CD8-positive, alpha-beta memory T cell (primary cell): Measurements from ENCODE around the gene CDC6. TPM values are rescaled to one million over a fixed set of nuclear protein-coding genes. Genes with fewer than 3 reads are reported as not detected.

ENCODE experiments used
- CTCF ChIA-PET: fragments of 350-600 bp; sonication (Branson Sonifier 250); formaldehyde crosslinking; loops from one replicate; lab custom pipeline; 2021; ENCODE audit warnings: antibody characterized with exemption; lab: Charles Lee
- POLR2A ChIA-PET: fragments of 350-600 bp; sonication (Branson Sonifier 250); formaldehyde crosslinking; loops from one replicate; lab custom pipeline; 2021; ENCODE audit warnings: antibody characterized with exemption; lab: Charles Lee
- DNase-seq, 5 donors: peaks; one replicate each; pipeline versions ENCODE4 v3.0.0 to v3.0.0-alpha.2; 2020 to 2022; ENCODE audit warnings: mixed read lengths in 1 of 5
- H3K27ac ChIP-seq: one replicate; pipeline ENCODE4 v1.7.0; 2013; ENCODE audit warnings: low read depth, mild to moderate bottlenecking, low read length, moderate library complexity
- H3K27me3 ChIP-seq: 2 replicates; pipeline ENCODE4 v1.7.0; 2013; ENCODE audit warnings: low read length, mild to moderate bottlenecking; ENCODE audit not compliant: insufficient read depth, poor library complexity, severe bottlenecking
- H3K36me3 ChIP-seq: 2 replicates; pipeline ENCODE4 v1.7.0; 2013; ENCODE audit warnings: mild to moderate bottlenecking, low read length, moderate library complexity; ENCODE audit not compliant: insufficient read depth
- H3K4me1 ChIP-seq: 2 replicates; pipeline ENCODE4 v1.7.0; 2013; ENCODE audit warnings: mild to moderate bottlenecking, low read length, moderate library complexity; ENCODE audit not compliant: insufficient read depth
- H3K4me3 ChIP-seq: 2 replicates; pipeline ENCODE4 v1.7.0; 2013; ENCODE audit warnings: mild to moderate bottlenecking, low read length
- H3K9me3 ChIP-seq: 2 replicates; pipeline ENCODE4 v1.7.0; 2013; ENCODE audit warnings: mild to moderate bottlenecking, low read length
- H3K27ac Mint-ChIP-seq, 8 donors: one replicate each; pipeline ENCODE4 v1.8.0; 2020 to 2021; ENCODE audit warnings: mixed read lengths in 8 of 8, mild to moderate bottlenecking in 6 of 8, inconsistent platforms in 3 of 8, moderate library complexity in 3 of 8
- H3K27me3 Mint-ChIP-seq, 2 donors: one replicate each; pipeline ENCODE4 v1.8.0; 2020 to 2021; ENCODE audit warnings: mixed read lengths in 2 of 2, mild to moderate bottlenecking in 1 of 2, moderate library complexity in 1 of 2
- H3K36me3 Mint-ChIP-seq, 3 donors: one replicate each; pipeline ENCODE4 v1.8.0; 2020 to 2021; ENCODE audit warnings: mixed read lengths in 3 of 3, inconsistent platforms in 1 of 3, mild to moderate bottlenecking in 1 of 3
- H3K4me1 Mint-ChIP-seq, 3 donors: one replicate each; pipeline ENCODE4 v1.8.0; 2020 to 2021; ENCODE audit warnings: mixed read lengths in 3 of 3, inconsistent platforms in 1 of 3, mild to moderate bottlenecking in 1 of 3
- H3K4me3 Mint-ChIP-seq, 7 donors: one replicate each; pipeline ENCODE4 v1.8.0; 2020 to 2021; ENCODE audit warnings: mixed read lengths in 7 of 7, mild to moderate bottlenecking in 6 of 7, moderate library complexity in 4 of 7, inconsistent platforms in 2 of 7
- H3K9me3 Mint-ChIP-seq, 5 donors: one replicate each; pipeline ENCODE4 v1.8.0; 2020 to 2022; ENCODE audit warnings: mixed read lengths in 5 of 5, mild to moderate bottlenecking in 3 of 5, moderate library complexity in 2 of 5, inconsistent platforms in 1 of 5
- polyA plus RNA-seq: library from polyadenylated mRNA; unstranded; fragments of 300-500 nt; fragmentation: Illumina TruSeq; gene quantifications from one replicate; pipeline ENCODE4 v1.2.3, GENCODE V29; 2021
- total RNA-seq, 2 experiments: library from RNA; stranded (reverse); gene quantifications; one replicate each; pipeline ENCODE4 v1.2.3, GENCODE V29; 2021

The CDC6 gene
- total and polyA plus RNA-seq, 3 experiments from 2014 or later, result 0.49 to 110 (median 107) TPM

DNA sequence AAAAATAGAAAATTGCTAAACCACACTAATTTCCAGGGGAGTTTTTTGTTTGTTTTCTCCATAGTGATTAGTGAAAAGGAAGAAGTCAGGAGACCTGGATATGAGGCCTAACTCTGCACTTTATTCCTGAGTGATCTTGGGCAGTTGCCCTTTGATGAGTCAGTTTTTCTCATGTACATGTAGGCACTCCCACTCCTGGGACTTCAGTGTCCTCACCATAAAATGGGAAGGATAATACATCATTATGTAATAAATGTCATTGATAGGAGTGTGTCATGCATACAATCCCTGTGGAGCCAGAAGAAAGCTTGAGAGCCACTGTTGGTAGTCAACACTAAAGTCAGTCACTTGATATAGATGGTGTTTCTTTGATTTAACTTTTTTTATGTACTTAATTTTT is 36.1 kb upstream of the CDC6 start:
- ChIA-PET POLR2A (no interaction called here), CTCF (interaction anchor here (1.1 kb wide), 1 partner anchor 11 kb away, joined by 3 read pairs; no protein-coding TSS in a partner anchor)
- no peaks in the 10 kb centered on the region for H3K4me1 ChIP-seq
- Mint-ChIP-seq H3K36me3 (peaks cover 0 to 37% (median 3%) of the 10 kb centered on the region in 3 donors), H3K27ac (peak overlapping the region in 1 of 8 donors; percentile 7), H3K9me3 (no peaks in the 10 kb centered on the region), H3K4me3 (no peak overlapping the region), H3K4me1 (peaks cover 28 to 51% (median 34%) of the 10 kb centered on the region in 3 donors), H3K27me3 (no peaks in the 10 kb centered on the region)
- H3K36me3 ChIP-seq, result peaks cover 5% of the 10 kb centered on the region
- no peak overlapping the region for H3K27ac ChIP-seq
- no peak overlapping the region for H3K4me3 ChIP-seq
- H3K9me3 ChIP-seq, result no peaks in the 10 kb centered on the region
- H3K27me3 ChIP-seq, result no peaks in the 10 kb centered on the region
- no peak for DNase-seq

DNA sequence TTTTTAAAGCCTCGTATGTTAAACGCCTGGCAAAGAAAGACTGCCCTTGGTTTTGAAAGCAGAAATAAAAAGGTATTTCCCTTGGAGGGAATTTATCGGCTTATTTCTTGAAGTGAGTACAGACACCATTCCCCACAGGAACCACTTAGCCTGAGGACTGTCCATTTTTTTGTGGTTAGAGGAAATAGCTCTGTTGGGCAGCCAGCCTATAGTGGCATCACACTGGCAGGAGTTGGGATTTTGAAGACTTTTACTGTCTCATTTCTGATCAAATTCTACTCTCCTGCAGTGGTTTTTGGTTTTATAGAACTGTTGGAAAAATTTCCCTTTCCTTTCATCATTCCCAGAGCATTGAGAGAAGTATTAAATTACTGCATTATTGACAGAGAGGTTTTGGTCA is 34.1 kb upstream of the CDC6 start:
- ChIA-PET POLR2A (no interaction called here), CTCF (no interaction called here)
- H3K4me1 ChIP-seq, result no peaks in the 10 kb centered on the region
- no peak overlapping the region for H3K4me3 Mint-ChIP-seq
- peak overlapping the region in 1 of 8 donors; percentile 47 for H3K27ac Mint-ChIP-seq
- H3K27me3 Mint-ChIP-seq, result no peaks in the 10 kb centered on the region
- H3K4me3 ChIP-seq, result no peak overlapping the region
- no peaks in the 10 kb centered on the region for H3K9me3 Mint-ChIP-seq
- peaks cover 26 to 44% (median 27%) of the 10 kb centered on the region in 3 donors for H3K4me1 Mint-ChIP-seq
- no peak for DNase-seq
- no peak overlapping the region for H3K27ac ChIP-seq
- peaks cover 0 to 48% (median 4%) of the 10 kb centered on the region in 3 donors for H3K36me3 Mint-ChIP-seq
- H3K9me3 ChIP-seq, result no peaks in the 10 kb centered on the region
- no peaks in the 10 kb centered on the region for H3K27me3 ChIP-seq
- peaks cover 14% of the 10 kb centered on the region for H3K36me3 ChIP-seq

- Histone ChIP-seq H3K27ac (no peak overlapping the region), H3K36me3 (peaks cover 31% of the 10 kb centered on the region), H3K27me3 (no peaks in the 10 kb centered on the region), H3K4me1 (no peaks in the 10 kb centered on the region), H3K4me3 (no peak overlapping the region), H3K9me3 (no peaks in the 10 kb centered on the region)
- no peak for DNase-seq
- Mint-ChIP-seq H3K27me3 (no peaks in the 10 kb centered on the region), H3K27ac (peak overlapping the region in 1 of 8 donors; percentile 10), H3K36me3 (peaks cover 4 to 68% (median 11%) of the 10 kb centered on the region in 3 donors), H3K9me3 (no peaks in the 10 kb centered on the region), H3K4me1 (peaks cover 5 to 13% (median 7%) of the 10 kb centered on the region in 3 donors), H3K4me3 (no peak overlapping the region)
- ChIA-PET CTCF (no interaction called here), POLR2A (interaction anchor here (0.6 to 0.9 kb wide), 2 partner anchors 42 to 58 kb away, joined by 3 to 6 read pairs; no protein-coding TSS in a partner anchor)
Observed at GRCh38 chr17:40259505-40259904, 28.2 kb upstream of the CDC6 start.

GRCh38 chr17:40260528-40260927 is 27.2 kb upstream of the CDC6 start:
- Histone ChIP-seq H3K27ac (no peak overlapping the region), H3K36me3 (peaks cover 42% of the 10 kb centered on the region), H3K27me3 (no peaks in the 10 kb centered on the region), H3K4me3 (no peak overlapping the region), H3K9me3 (no peaks in the 10 kb centered on the region), H3K4me1 (no peaks in the 10 kb centered on the region)
- peaks cover 2 to 12% (median 4%) of the 10 kb centered on the region in 3 donors for H3K4me1 Mint-ChIP-seq
- H3K9me3 Mint-ChIP-seq, result no peaks in the 10 kb centered on the region
- H3K4me3 Mint-ChIP-seq, result no peak overlapping the region
- no peaks in the 10 kb centered on the region for H3K27me3 Mint-ChIP-seq
- ChIA-PET CTCF (no interaction called here), POLR2A (interaction anchor here (0.6 kb wide), 1 partner anchor 419 kb away, joined by 5 read pairs; no protein-coding TSS in a partner anchor)
- H3K27ac Mint-ChIP-seq, result no peak overlapping the region
- H3K36me3 Mint-ChIP-seq, result peaks cover 8 to 67% (median 11%) of the 10 kb centered on the region in 3 donors
- no peak for DNase-seq

GRCh38 chr17:40264458-40265185 is 23.1 kb upstream of the CDC6 start:
- Histone ChIP-seq H3K27ac (no peak overlapping the region), H3K4me3 (no peak overlapping the region), H3K4me1 (no peaks in the 10 kb centered on the region), H3K9me3 (no peaks in the 10 kb centered on the region), H3K27me3 (no peaks in the 10 kb centered on the region), H3K36me3 (peaks cover 38% of the 10 kb centered on the region)
- POLR2A ChIA-PET, result no interaction called here
- CTCF ChIA-PET, result interaction anchor here (0.7 kb wide), 1 partner anchor 25 kb away, joined by 3 read pairs; no protein-coding TSS in a partner anchor
- Mint-ChIP-seq H3K27ac (peak overlapping the region in 2 of 8 donors; percentile 38 to 72), H3K36me3 (peaks cover 3 to 41% (median 8%) of the 10 kb centered on the region in 3 donors), H3K27me3 (no peaks in the 10 kb centered on the region), H3K4me3 (no peak overlapping the region), H3K4me1 (peaks cover 0 to 3% (median 0%) of the 10 kb centered on the region in 3 donors), H3K9me3 (no peaks in the 10 kb centered on the region)
- DNase-seq, result no peak

GRCh38 chr17:40265337-40265736 is 22.3 kb upstream of the CDC6 start:
- Mint-ChIP-seq H3K4me3 (no peak overlapping the region), H3K27me3 (no peaks in the 10 kb centered on the region), H3K27ac (no peak overlapping the region), H3K36me3 (peaks cover 2 to 36% (median 8%) of the 10 kb centered on the region in 3 donors), H3K9me3 (no peaks in the 10 kb centered on the region), H3K4me1 (peaks cover 0 to 3% (median 0%) of the 10 kb centered on the region in 3 donors)
- Histone ChIP-seq H3K27ac (no peak overlapping the region), H3K4me1 (no peaks in the 10 kb centered on the region), H3K4me3 (no peak overlapping the region), H3K36me3 (peaks cover 38% of the 10 kb centered on the region), H3K27me3 (no peaks in the 10 kb centered on the region), H3K9me3 (no peaks in the 10 kb centered on the region)
- POLR2A ChIA-PET, result no interaction called here
- CTCF ChIA-PET, result no interaction called here
- DNase-seq, result no peak

- POLR2A ChIA-PET, result no interaction called here
- CTCF ChIA-PET, result no interaction called here
- H3K9me3 Mint-ChIP-seq, result no peaks in the 10 kb centered on the region
Observed at GRCh38 chr17:40266882-40267281, 20.8 kb upstream of the CDC6 start.

GRCh38 chr17:40268141-40268712 is 19.5 kb upstream of the CDC6 start:
- H3K27me3 Mint-ChIP-seq, result no peaks in the 10 kb centered on the region
- Histone ChIP-seq H3K36me3 (peaks cover 29% of the 10 kb centered on the region), H3K9me3 (no peaks in the 10 kb centered on the region), H3K4me1 (no peaks in the 10 kb centered on the region), H3K4me3 (no peak overlapping the region), H3K27me3 (no peaks in the 10 kb centered on the region), H3K27ac (no peak overlapping the region)
- H3K27ac Mint-ChIP-seq, result peak overlapping the region in 1 of 8 donors; percentile 60
- no peaks in the 10 kb centered on the region for H3K4me1 Mint-ChIP-seq
- DNase-seq, result no peak
- CTCF ChIA-PET, result interaction anchor here (0.6 kb wide), 1 partner anchor 1556 kb away, joined by 3 read pairs; no protein-coding TSS in a partner anchor
- H3K36me3 Mint-ChIP-seq, result peaks cover 4 to 34% (median 8%) of the 10 kb centered on the region in 3 donors
- POLR2A ChIA-PET, result no interaction called here
- H3K4me3 Mint-ChIP-seq, result no peak overlapping the region
- H3K9me3 Mint-ChIP-seq, result no peaks in the 10 kb centered on the region

More at GRCh38 chr17:40266882-40267281, 20.8 kb upstream of the CDC6 start:
- Mint-ChIP-seq H3K36me3 (peaks cover 3 to 36% (median 4%) of the 10 kb centered on the region in 3 donors), H3K4me3 (no peak overlapping the region), H3K4me1 (peaks cover 0 to 3% (median 0%) of the 10 kb centered on the region in 3 donors), H3K27me3 (no peaks in the 10 kb centered on the region), H3K27ac (no peak overlapping the region)
- H3K9me3 ChIP-seq, result no peaks in the 10 kb centered on the region
- no peak overlapping the region for H3K4me3 ChIP-seq
- no peak overlapping the region for H3K27ac ChIP-seq
- H3K27me3 ChIP-seq, result no peaks in the 10 kb centered on the region
- peaks cover 34% of the 10 kb centered on the region for H3K36me3 ChIP-seq
- H3K4me1 ChIP-seq, result no peaks in the 10 kb centered on the region
- DNase-seq, result no peak
